CD4-positive, alpha-beta T cell treated with Interleukin-1 beta for 1 hour (primary cell): ENCODE measurements around the gene FANCE.

Experiments used
- DNase-seq, 2 donors: peaks; one replicate each; pipeline ENCODE4 v3.0.0-alpha.2; 2020 to 2022

The FANCE gene

GRCh38 chr6:35486005-35486925 is 34.1 kb downstream of the FANCE start:
- DNase-seq: no peak

- DNase-seq: no peak
These were observed 35.7 kb downstream of the FANCE start for GRCh38 chr6:35487658-35488516.

- no peak for DNase-seq
These were observed 36.4 kb downstream of the FANCE start for GRCh38 chr6:35488517-35488862.

GRCh38 chr6:35489066-35489465 is 36.9 kb downstream of the FANCE start:
- no peak for DNase-seq

GRCh38 chr6:35489995-35490791 is 38.1 kb downstream of the FANCE start:
- DNase-seq: no peak

- DNase-seq: no peak
These were observed 38.9 kb downstream of the FANCE start for GRCh38 chr6:35490821-35491557.

- no peak for DNase-seq
These were observed 39.6 kb downstream of the FANCE start for GRCh38 chr6:35491558-35492257.

GRCh38 chr6:35492258-35492973 is 40.3 kb downstream of the FANCE start:
- DNase-seq: no peak

- DNase-seq: no peak
These were observed 40.8 kb downstream of the FANCE start for GRCh38 chr6:35492974-35493284.

- no peak for DNase-seq
These were observed 41.3 kb downstream of the FANCE start for GRCh38 chr6:35493307-35493983.

- peak in 1 of 2 donors; percentile 21 for DNase-seq
These were observed 42.0 kb downstream of the FANCE start for GRCh38 chr6:35494161-35494563.

- DNase-seq: no peak
These were observed 43.3 kb downstream of the FANCE start for GRCh38 chr6:35495258-35496035.

- DNase-seq: no peak
These were observed 44.1 kb downstream of the FANCE start for GRCh38 chr6:35496036-35496840.

- peak; percentile 49 to 59 for DNase-seq
These were observed 44.9 kb downstream of the FANCE start, which contains the start of gene TEAD3 for GRCh38 chr6:35496841-35497570. Gene TEAD3, minus strand, starts transcription at chr6:35497079.

GRCh38 chr6:35497571-35498421 is 45.7 kb downstream of the FANCE start:
- DNase-seq: peak; percentile 33 to 46

GRCh38 chr6:35498422-35499067 is 46.4 kb downstream of the FANCE start:
- DNase-seq: no peak
